CD4-positive, alpha-beta T cell treated with Interleukin-21 for 1 hour (primary cell): ENCODE results near the gene SAP30.

Source experiments
- DNase-seq: peaks from one replicate; pipeline ENCODE4 v3.0.0-alpha.2; 2020

The SAP30 gene

GRCh38 chr4:173370477-173371291 is at the start of gene SAP30:
TSS of gene SAP30 (plus strand) at chr4:173370954. CDS start at chr4:173371183, 229 bp downstream.
- peak; percentile 97 for DNase-seq

DNA sequence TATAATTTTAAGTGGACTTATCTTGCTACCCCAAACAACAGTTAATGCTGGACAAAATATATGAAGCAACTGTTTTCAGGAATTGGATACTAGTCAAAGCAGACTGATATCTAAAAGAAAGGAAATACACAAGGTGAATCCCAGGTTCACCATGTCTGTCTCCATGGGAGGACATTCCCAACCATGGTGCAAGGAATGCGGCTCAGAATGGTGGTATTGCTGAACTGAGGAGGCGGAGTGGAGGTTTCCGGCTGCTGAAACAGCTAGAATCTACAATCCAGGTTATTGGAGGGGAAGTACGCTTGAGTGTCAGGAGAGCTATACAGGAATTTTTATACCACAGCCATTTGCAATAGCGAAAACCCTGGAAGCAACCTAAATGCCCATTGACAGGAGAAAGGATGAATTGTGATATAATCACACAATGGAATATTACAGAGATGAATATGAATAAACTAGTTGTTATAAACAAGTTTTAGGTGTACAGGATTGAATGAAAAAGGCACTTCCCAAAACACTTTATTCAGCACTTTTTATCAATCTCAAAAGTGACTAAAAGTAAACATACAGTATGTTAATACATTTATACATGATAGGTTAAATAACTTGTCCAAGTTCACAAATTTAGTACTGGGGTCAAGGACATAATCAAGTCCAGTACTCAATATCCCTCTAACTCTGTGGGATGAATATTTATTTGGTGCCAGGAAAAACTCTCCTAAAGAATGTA is 45.6 kb upstream of the SAP30 start:
- DNase-seq: no peak

DNA sequence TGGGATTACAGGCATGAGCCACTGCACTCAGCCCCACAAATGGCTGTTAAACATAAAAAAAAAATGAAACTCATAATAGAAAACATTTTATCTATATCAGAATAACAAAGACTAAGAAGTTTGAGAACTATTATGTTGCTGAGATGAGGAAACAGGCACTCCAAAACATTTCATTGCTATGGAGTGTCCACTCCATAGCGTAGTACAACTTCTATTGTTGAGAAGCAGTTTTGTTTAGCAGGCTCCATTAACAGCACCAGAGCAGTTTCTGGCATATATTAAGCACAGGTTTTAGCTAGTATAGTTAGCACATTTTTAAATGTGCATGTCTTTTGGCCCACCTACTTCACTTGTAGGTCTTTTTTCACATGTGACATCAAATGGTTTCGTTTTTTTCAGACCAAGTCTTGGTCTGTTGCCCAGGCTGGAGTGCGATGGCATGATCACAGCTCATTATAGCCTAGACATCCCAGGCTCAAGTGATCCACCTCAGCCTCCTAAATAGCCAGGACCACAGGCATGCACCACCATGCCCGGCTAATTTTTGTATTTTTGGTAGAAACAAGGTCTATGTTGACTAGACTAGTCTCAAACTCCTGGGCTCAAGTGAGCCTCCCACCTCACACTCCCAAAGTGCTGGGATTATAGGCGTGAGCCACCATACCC is 42.4 kb upstream of the SAP30 start:
- DNase-seq: no peak

GRCh38 chr4:173330590-173330989 is 40.2 kb upstream of the SAP30 start:
- no peak for DNase-seq

GRCh38 chr4:173332021-173332487 is 38.7 kb upstream of the SAP30 start:
- peak; percentile 24 for DNase-seq

GRCh38 chr4:173332963-173333657 is 37.6 kb upstream of the SAP30 start:
- peak; percentile 25 for DNase-seq

GRCh38 chr4:173333658-173334084 is 37.1 kb upstream of the SAP30 start:
- peak; percentile 52 for DNase-seq

DNA sequence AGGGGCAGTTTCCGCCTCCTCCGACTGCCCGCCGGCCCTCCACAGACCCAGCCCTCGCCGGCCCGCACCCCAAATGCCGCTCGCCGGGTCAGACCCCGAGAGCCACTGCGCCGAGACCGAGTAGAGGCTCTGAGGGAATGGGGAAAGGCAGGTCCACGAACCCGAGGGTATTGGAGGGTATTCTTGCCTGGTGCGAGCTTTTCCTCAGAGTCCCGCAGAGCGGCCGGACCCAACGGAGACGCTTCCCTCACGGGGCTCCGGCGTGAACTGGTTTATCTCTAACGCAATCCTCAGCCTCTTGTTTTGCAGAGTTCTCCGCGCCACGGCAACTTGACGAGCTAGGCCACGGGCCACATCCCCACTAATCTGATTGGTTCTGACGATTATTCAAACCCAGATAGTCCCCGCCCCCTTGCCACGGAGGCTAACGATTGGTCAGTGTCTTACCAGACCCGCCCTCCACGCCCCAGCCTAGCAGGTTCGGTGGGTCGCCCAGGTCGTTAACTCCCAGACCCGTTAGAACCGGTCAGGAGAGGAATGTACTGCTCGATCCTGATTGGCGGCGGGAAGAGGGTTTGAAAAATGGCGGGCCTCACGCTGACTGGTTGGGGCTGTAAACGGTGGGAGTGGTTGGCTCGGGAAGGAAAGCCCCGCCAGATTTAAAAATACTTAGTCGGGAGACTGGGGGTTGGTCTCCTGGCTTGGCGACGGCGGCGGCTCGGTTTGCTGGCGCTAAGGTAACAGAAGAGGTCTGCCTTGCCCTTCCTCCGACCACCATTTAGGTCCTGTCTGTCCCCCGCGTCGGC is 36.5 kb upstream of the SAP30 start, which contains the start of gene HMGB2:
Gene HMGB2 (minus strand): TSS at position 274 of the 806 bp plus-strand sequence. CDS start 709 bp downstream, outside the sequence.
- peak; percentile 100 for DNase-seq

DNA sequence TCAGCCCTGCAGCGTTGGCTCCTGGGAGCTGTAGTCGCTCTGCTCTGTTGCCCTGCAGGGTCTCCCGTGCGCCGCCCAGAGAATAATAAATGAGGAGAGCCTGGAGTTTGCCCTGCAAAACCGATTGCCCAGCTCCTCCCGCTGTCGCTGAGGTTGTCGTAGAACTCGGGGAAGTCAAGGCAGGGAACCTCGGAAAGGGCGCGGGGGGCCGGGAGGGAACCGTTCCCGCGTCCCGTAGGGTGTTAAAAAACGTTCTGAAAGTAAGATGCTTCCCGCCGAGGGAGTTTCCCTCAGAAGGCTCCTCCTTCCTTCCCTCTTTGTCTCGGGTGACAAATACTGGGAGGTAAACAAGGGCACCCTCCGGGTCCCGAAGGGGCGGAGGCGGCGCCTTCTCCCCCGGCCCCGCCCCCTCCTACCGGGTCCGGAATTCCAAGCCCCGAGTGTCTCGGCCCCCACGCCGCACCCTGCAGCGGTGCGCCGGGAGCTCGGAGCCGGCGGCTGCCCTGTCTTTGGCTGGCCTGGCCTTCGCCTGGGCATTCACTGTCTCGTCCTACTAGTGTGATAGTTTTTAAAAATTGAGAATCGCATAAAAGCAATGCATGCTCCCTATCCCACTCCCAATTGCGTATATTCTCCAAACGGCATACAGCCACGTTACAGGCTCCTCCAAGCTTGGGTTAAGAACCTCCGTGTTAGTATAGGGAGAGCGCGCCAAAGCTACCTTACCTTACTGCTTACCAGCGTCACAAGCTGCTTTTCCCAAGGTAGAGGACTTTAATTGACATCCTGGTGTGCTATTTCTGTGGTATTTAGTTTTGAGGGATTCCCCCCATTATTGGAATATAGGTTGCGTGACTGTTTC is 35.6 kb upstream of the SAP30 start:
- peak; percentile 39 for DNase-seq

DNA sequence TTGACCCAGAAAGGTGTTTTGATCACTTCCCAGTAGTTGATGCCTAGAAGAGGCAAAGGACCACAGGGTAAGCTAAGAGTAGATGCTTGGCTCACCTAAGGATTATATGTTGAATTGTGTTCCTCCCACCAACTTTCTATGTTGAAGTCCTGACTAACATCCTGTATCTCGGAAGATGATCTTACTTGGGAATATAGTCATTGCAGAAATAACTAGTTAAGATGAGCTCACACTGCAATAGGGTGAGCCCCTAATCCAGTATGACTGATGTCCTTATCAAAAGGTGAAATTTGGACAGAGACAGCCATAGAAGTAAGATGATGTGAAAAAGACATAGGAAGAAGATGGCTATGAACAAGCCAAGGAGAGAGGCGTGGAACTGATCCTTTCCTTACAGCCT is 33.3 kb upstream of the SAP30 start:
- DNase-seq: no peak

DNA sequence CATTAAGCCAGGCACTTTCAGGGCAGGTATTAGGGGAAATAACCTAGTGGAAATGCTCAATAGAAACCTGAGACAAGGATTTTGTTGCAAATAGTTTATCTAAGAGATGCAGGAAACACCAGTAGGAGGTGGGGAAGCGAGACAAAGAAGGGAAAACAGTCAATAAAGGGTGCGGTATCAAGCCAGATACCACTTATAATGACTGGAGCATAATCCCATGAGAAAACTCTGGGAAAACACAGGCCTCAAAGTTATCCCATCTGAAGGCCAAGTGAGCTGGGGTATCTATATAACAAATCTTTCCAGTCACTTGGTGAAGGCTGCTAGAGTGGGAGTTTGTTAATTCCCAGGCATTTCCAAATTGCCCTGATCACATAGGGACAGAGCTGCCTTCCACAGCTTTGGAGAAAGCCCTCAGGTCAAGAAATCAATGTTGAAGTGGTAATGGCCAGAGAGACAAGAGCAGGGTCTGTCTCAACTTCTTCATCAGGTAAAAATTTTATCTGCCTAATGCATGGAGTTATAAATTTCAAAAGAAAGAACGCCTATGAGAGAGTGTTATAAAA is 26.8 kb upstream of the SAP30 start:
- no peak for DNase-seq

- DNase-seq: no peak
Observed at GRCh38 chr4:173345648-173346047, 25.1 kb upstream of the SAP30 start.

- DNase-seq: no peak
Observed at GRCh38 chr4:173346074-173346473, 24.7 kb upstream of the SAP30 start.

DNA sequence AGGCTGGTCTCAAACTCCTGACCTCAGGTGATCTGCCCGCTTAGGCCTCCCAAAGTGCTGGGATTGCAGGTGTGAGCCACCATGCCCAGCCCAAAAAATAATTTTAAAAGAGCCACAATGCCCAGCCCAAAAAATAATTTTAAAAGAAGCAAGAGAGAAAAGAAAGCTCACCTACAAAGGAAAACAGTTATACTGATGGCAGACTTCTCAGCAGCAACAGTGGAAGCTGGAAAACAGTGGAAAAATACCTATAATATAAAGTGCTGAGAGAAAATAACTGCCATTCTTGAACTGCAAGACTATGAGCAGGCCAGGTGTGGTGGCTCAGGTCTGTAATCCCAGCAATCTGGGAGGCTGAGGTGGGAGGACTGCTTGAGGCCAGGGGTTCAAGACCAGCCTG is 23.3 kb upstream of the SAP30 start:
- no peak for DNase-seq

DNA sequence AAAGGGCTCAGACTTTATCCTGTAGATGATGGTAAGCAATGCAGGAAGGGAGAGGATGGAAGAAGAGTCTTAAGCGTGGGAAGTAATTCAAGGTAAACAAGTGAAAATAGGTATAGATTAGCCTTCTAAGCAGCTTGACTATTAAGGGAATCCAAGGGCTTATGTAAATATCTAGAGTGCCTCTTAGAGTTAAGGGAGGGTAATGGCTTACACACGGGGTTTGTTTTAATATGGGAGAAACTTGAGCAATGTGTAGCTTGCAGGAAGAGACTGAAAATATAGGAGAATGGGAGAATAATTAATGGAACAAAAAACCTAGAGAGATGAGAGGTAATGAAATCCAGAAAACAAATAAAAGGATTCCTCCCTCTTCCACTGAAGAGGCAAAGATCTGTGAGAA is 12.8 kb upstream of the SAP30 start:
- DNase-seq: no peak

- no peak for DNase-seq
Observed at GRCh38 chr4:173360587-173361221, 10.1 kb upstream of the SAP30 start.

- DNase-seq: no peak
Observed at GRCh38 chr4:173362666-173363065, 8.1 kb upstream of the SAP30 start.

DNA sequence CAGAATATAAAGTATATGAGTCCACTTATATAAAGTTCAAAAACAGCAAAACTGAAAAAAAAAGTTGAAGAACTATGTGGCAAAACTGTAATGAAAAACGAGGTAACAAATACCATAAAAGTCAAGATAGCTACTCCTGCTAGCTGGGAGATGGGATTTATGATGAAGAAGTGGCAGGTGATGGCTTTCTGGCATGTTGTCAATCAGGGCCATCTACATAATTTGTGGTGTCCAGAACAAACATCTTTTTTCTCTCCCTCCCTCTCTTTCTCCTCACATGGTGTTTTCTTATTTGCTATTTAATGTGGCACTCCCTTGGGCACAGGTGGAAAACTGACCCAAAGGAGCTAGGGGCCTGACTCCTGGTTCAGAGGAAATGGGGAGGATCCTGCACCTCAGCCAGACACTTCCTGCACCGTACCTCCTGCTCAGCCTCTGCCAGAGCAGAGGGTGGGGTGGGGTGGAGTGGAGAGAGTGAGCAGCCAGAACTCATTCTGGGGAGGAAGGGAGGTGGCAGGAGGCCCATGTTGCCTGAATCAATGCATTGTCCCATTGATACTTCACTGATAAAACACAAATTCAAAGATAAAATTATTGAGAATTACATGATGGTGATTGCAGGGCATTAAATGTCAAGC is 5.3 kb upstream of the SAP30 start:
- no peak for DNase-seq

DNA sequence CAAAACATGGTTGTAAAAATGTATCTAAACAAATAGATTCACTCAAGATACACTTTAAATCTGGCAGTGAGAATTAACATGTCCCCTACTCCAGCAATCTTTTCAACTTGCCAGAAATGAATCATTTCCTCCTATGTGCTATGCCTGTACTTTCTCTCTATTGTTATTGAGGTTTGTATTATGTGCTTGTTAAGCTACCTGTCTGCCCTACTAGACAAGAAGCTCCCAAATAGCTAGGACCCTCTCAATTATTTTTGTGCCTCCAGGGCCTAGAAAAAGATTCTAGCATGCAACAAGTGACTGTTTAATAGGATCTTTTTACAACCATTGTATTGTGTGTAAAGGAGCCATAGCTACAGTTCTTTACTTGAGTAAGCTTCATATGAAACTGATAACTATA is 3.5 kb upstream of the SAP30 start:
- peak; percentile 15 for DNase-seq
